BE2C (cell line): ENCODE data around the gene BCKDHB.
"Not testable (repeated sequence)": the region's sequence is repeated elsewhere in the genome, so short reads cannot be mapped to it uniquely, and the experiment has no call there.

Experiments used
- DNase-seq: peaks from one replicate; pipeline ENCODE4 v3.0.0-alpha.2; 2020
- H3K27me3 ChIP-seq: fragments of 250-450 bp; sonication (Bioruptor Pico); 2 replicates; pipeline ENCODE4 v1.5.1; 2020; ENCODE audit warnings: mild to moderate bottlenecking
- H3K36me3 ChIP-seq: fragments of 250-450 bp; sonication (Bioruptor Pico); 2 replicates; pipeline ENCODE4 v1.5.1; 2020; ENCODE audit warnings: mild to moderate bottlenecking
- H3K4me1 ChIP-seq: fragments of 250-450 bp; sonication (Bioruptor Pico); 2 replicates; pipeline ENCODE4 v1.5.1; 2020
- H3K4me3 ChIP-seq: 2 replicates; pipeline ENCODE4 v1.5.1; 2011; ENCODE audit warnings: low read depth, low read length
- H3K9me3 ChIP-seq: fragments of 250-450 bp; sonication (Bioruptor Pico); 2 replicates; pipeline ENCODE4 v1.5.1; 2020
- CTCF ChIP-seq: IDR thresholded peaks from 2 replicates; pipeline ENCODE4 v1.5.1; 2012; ENCODE audit warnings: mild to moderate bottlenecking, low read depth, low read length

BCKDHB gene

DNA sequence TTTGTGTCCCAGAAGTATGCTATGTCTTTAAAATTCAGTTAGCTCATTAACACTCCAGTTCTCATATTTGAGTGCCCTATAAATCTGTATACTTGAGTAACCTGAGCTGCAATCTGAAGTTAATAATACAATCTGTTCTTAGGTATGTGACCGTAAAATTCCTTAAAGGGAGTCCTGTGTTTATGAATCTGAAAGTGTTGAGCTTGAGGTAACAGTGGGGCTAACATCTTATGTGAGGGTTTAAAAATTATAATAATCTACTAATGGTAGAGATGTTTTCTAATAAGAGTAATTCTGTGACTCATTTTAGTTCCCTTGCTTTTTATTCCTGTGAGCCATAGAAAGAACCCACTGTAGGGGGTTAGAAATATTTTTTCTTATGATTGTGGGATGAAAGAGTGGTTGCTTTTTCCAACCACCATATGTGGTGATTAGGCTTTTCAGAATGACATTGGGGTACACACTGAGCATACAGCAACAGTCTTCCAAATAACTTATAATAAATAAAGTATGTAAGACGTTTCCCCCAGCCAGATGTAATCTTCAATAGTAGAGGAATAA is 121.2 kb downstream of the BCKDHB start:
- no peak for TF ChIP-seq CTCF
- H3K4me3 ChIP-seq = no peak overlapping the region
- H3K27me3 ChIP-seq = no peaks in the 10 kb centered on the region
- no peaks in the 10 kb centered on the region for H3K36me3 ChIP-seq
- no peaks in the 10 kb centered on the region for H3K4me1 ChIP-seq
- DNase-seq = no peak
- no peaks in the 10 kb centered on the region for H3K9me3 ChIP-seq

- no peak for DNase-seq
- peaks cover 3% of the 10 kb centered on the region; the same call in 1 of the 2 replicates for H3K4me1 ChIP-seq
- H3K4me3 ChIP-seq = no peak overlapping the region
- no peaks in the 10 kb centered on the region for H3K27me3 ChIP-seq
- no peak for TF ChIP-seq CTCF
- H3K36me3 ChIP-seq = no peaks in the 10 kb centered on the region
- no peaks in the 10 kb centered on the region for H3K9me3 ChIP-seq
Measured at GRCh38 chr6:80233262-80233661, 126.8 kb downstream of the BCKDHB start.

- H3K27me3 ChIP-seq = no peaks in the 10 kb centered on the region
Measured at GRCh38 chr6:80233958-80234357, 127.5 kb downstream of the BCKDHB start.

DNA sequence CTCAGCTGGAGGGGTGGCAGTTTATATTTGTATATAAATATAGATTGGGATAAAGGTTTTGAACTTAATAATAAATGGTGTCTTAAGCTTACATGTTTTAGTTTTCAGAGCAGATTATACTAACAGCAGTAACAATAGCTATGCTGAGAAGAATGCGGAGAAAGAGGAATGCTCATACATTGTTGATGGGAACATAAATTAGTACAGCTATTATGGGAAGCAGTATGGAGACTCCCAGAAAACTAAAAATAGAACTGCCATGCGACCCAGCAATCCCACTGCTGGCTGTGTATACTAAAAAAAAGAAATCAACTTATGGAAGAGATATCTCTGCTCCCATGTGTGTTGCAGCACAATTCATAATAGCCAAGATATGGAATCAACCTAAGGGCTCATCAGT is 127.9 kb downstream of the BCKDHB start:
- no peaks in the 10 kb centered on the region for H3K9me3 ChIP-seq
- TF ChIP-seq CTCF = no peak
- no peak overlapping the region for H3K4me3 ChIP-seq
- H3K27me3 ChIP-seq = no peaks in the 10 kb centered on the region
- peaks cover 3% of the 10 kb centered on the region; the same call in 1 of the 2 replicates for H3K4me1 ChIP-seq
- no peaks in the 10 kb centered on the region for H3K36me3 ChIP-seq
- DNase-seq = no peak

More at GRCh38 chr6:80233958-80234357, 127.5 kb downstream of the BCKDHB start:
- Histone ChIP-seq H3K36me3 (no peaks in the 10 kb centered on the region), H3K4me1 (peaks cover 3% of the 10 kb centered on the region; the same call in 1 of the 2 replicates), H3K9me3 (no peaks in the 10 kb centered on the region), H3K4me3 (no peak overlapping the region)
- no peak for DNase-seq
- no peak for TF ChIP-seq CTCF

GRCh38 chr6:80234908-80235307 is 128.4 kb downstream of the BCKDHB start:
- no peak for DNase-seq
- TF ChIP-seq CTCF = no peak
- Histone ChIP-seq H3K27me3 (no peaks in the 10 kb centered on the region), H3K4me1 (peaks cover 3% of the 10 kb centered on the region; the same call in 1 of the 2 replicates), H3K36me3 (no peaks in the 10 kb centered on the region), H3K4me3 (no peak overlapping the region), H3K9me3 (no peaks in the 10 kb centered on the region)

GRCh38 chr6:80235647-80236046 is 129.2 kb downstream of the BCKDHB start:
- H3K9me3 ChIP-seq = no peaks in the 10 kb centered on the region
- no peaks in the 10 kb centered on the region for H3K27me3 ChIP-seq
- no peak for TF ChIP-seq CTCF
- DNase-seq = no peak
- H3K36me3 ChIP-seq = no peaks in the 10 kb centered on the region
- H3K4me1 ChIP-seq = peaks cover 3% of the 10 kb centered on the region; the same call in 1 of the 2 replicates
- H3K4me3 ChIP-seq = no peak overlapping the region

- not testable (repeated sequence) for H3K27me3 ChIP-seq, H3K4me3 ChIP-seq, H3K9me3 ChIP-seq, H3K36me3 ChIP-seq, DNase-seq, H3K4me1 ChIP-seq
Measured at GRCh38 chr6:80238754-80239153, 132.3 kb downstream of the BCKDHB start.
